ENCODE results near the gene ATP10D.

DNA sequence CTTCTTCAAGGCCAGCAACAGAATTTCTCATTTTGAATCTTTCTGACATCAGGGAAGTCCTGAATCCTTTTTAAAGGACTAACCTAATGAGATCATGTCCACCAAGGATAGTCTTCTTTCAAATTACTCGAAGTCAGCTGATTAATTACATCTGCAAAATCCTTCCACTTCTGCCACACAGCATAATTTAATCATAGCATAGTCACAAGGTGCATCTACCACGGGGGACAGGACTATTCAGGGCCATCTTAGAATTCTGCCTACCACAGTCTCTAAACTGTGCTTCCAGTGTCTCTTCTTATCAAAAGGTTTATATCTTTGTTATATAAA lies 53.7 kb downstream of the ATP10D start:
- TF ChIP-seq ZNF274 (IDR thresholded peaks at IDR 0.05; ENCODE audit: low read depth, low read length) (no peak), SUZ12 (IDR thresholded peaks at IDR 0.05; ENCODE audit: extremely low read depth, insufficient read depth, insufficient read length) (no peak), YY1 (IDR thresholded peaks at IDR 0.05; ENCODE audit: insufficient read depth, insufficient read length) (no peak)
